ENCODE measurements around the gene KIAA0753. TPM values are rescaled to one million over a fixed set of nuclear protein-coding genes. Genes with fewer than 3 reads are reported as not detected.
"Not testable (repeated sequence)": the region's sequence is repeated elsewhere in the genome, so short reads cannot be mapped to it uniquely, and the experiment has no call there.

KIAA0753 gene
- total RNA-seq, 4 donors from 2014 or later = 20.8 to 46.7 (median 25.6) TPM

DNA sequence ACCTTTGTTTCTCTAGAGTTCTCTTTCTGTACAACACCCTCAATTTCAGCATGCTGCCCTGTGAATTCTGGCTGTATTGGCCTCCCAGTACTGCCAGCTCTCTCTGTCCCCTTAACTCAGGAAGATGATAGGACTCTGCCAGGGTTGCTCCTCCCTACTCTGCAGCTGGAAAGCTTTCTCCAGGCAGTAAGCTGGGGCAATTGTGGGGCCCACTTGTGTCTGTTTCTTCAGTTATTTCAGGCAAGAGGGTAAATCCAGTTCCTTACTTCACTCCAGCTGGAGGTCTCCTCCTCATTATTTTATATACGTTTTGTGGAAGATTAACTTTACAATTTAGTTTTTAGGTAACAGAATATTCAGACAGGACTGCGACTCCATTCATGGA, 20.9 kb upstream of the KIAA0753 start:
- Histone ChIP-seq H3K9me3 (no peaks in the 10 kb centered on the region), H3K4me3 (replicated peaks in 1 of 3) (no peak overlapping the region), H3K4me1 (no peaks in the 10 kb centered on the region), H3K27ac (no peak overlapping the region), H3K36me3 (no peaks in the 10 kb centered on the region), H3K27me3 (no peaks in the 10 kb centered on the region)
- DNase-seq = no peak
- TF ChIP-seq, protein P1, sequence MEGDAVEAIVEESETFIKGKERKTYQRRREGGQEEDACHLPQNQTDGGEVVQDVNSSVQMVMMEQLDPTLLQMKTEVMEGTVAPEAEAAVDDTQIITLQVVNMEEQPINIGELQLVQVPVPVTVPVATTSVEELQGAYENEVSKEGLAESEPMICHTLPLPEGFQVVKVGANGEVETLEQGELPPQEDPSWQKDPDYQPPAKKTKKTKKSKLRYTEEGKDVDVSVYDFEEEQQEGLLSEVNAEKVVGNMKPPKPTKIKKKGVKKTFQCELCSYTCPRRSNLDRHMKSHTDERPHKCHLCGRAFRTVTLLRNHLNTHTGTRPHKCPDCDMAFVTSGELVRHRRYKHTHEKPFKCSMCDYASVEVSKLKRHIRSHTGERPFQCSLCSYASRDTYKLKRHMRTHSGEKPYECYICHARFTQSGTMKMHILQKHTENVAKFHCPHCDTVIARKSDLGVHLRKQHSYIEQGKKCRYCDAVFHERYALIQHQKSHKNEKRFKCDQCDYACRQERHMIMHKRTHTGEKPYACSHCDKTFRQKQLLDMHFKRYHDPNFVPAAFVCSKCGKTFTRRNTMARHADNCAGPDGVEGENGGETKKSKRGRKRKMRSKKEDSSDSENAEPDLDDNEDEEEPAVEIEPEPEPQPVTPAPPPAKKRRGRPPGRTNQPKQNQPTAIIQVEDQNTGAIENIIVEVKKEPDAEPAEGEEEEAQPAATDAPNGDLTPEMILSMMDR (IDR thresholded peaks at IDR 0.05) = no peak
- 83 to 84% methylated on average over 2 of the region's 2 CpGs for WGBS, 2 donors
- intact Hi-C loops (cut with DNase I) = loop anchor here (10.0 kb wide), 1 partner anchor 183 kb away; no protein-coding TSS in a partner anchor

GRCh38 chr17:6660805-6661463, 20.4 kb upstream of the KIAA0753 start:
- no peaks in the 10 kb centered on the region for H3K36me3 ChIP-seq
- WGBS, 2 donors = 63 to 68% methylated on average over 11 of the region's 11 CpGs
- no peaks in the 10 kb centered on the region for H3K4me1 ChIP-seq
- no peak for DNase-seq
- H3K9me3 ChIP-seq = no peaks in the 10 kb centered on the region
- no peaks in the 10 kb centered on the region for H3K27me3 ChIP-seq
- intact Hi-C loops (cut with DNase I) = loop anchor here (10.0 kb wide), 1 partner anchor 184 kb away; no protein-coding TSS in a partner anchor
- TF ChIP-seq, protein P1 (IDR thresholded peaks at IDR 0.05) = no peak
- TF ChIP-seq POLR2A (IDR thresholded peaks at IDR 0.05) = no peak
- no peak overlapping the region for H3K4me3 ChIP-seq (replicated peaks in 1 of 3)
- H3K27ac ChIP-seq = no peak overlapping the region

DNA sequence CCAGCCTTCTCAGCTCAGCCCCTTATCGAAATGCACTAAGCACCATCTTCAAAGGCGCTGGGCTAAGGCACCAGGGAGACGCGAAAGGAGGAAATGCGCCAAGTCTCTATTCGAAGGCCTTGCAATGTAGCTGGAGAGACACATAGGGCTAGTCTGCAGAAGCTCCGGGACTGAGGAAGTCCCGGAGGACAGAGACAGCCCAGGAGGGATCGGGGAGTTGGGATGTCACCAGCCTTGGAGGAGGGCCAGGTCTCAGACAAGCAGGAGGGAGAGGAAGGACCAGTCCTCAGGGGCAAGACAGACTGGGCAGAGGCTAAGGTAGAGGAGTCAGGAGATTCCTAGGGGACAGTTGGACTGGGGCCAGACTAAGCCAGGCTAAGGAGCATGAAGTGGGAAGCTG, 19.6 kb upstream of the KIAA0753 start:
- peaks cover 0 to 4% of the 10 kb centered on the region in 2 donors for H3K4me1 ChIP-seq
- no peaks in the 10 kb centered on the region for H3K9me3 ChIP-seq
- H3K4me3 ChIP-seq (replicated peaks in 1 of 3) = no peak overlapping the region
- TF ChIP-seq, protein P1 (IDR thresholded peaks at IDR 0.05) = no peak
- no peak for TF ChIP-seq POLR2A (IDR thresholded peaks at IDR 0.05)
- no peaks in the 10 kb centered on the region for H3K36me3 ChIP-seq
- no peak overlapping the region for H3K27ac ChIP-seq
- intact Hi-C loops (cut with DNase I) = loop anchor here (10.0 kb wide), 1 partner anchor 185 kb away; no protein-coding TSS in a partner anchor
- WGBS, 2 donors = 78 to 86% methylated on average over 9 of the region's 9 CpGs
- no peaks in the 10 kb centered on the region for H3K27me3 ChIP-seq
- DNase-seq = no peak

GRCh38 chr17:6658411-6658810, 17.9 kb upstream of the KIAA0753 start:
- DNase-seq; H3K27ac ChIP-seq; H3K27me3 ChIP-seq; H3K4me3 ChIP-seq (replicated peaks in 1 of 3); H3K9me3 ChIP-seq; H3K36me3 ChIP-seq; intact Hi-C loops (cut with DNase I): not testable (repeated sequence)
- whole genome bisulfite sequencing, 2 donors = 87 to 98% methylated on average over 4 to 5 of the region's 5 CpGs
- peaks cover 0 to 12% of the 10 kb centered on the region in 2 donors for H3K4me1 ChIP-seq

DNA sequence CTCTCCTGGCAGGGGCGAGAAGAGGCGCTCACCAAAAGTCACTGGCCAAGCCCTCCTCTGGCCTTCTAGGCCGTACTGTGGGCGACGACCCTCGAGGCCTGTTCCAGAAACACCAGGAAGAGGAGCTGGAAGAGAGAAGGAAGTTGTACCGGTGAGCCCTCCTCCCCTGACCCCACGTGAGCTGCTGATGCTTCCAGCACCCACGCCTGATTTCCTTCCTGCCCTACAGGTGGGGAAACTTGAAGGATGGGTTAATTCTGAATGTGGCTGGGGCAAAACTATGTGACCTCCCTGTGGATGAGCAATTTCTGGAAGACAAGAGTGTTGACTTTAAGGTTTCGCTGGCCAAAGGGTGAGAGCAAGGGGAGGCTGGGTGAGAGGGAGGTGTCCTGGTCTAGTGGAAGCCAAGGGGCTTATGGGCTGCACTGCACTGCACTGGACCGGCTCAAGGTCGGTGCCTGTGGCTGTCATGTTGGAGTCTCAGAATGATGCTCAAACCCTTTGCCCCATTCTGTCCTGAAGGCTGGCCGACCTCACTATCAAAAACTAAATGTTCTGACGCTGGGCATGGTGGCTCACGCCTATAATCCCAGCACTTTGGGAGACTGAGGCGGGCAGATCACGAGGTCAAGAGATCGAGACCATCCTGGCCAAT, 17.2 kb upstream of the KIAA0753 start:
- H3K4me3 ChIP-seq (replicated peaks in 1 of 3) = peak overlapping the region in 1 of 3 donors; percentile 12
- no peaks in the 10 kb centered on the region for H3K9me3 ChIP-seq
- intact Hi-C loops (cut with DNase I) = no loop called here
- H3K27me3 ChIP-seq = no peaks in the 10 kb centered on the region
- no peak overlapping the region for H3K27ac ChIP-seq
- no peaks in the 10 kb centered on the region for H3K36me3 ChIP-seq
- WGBS, 2 donors = 71 to 73% methylated on average over 18 of the region's 18 CpGs
- DNase-seq = no peak
- H3K4me1 ChIP-seq = peaks cover 0 to 16% of the 10 kb centered on the region in 2 donors
- TF ChIP-seq POLR2A (IDR thresholded peaks at IDR 0.05) = no peak
- TF ChIP-seq, protein P1 (IDR thresholded peaks at IDR 0.05) = no peak

- H3K36me3 ChIP-seq; H3K27me3 ChIP-seq; intact Hi-C loops (cut with DNase I); H3K27ac ChIP-seq; H3K9me3 ChIP-seq: not testable (repeated sequence)
- peak; percentile 34 to 36 for DNase-seq
- Histone ChIP-seq H3K4me1 (peaks cover 5 to 23% of the 10 kb centered on the region in 2 donors), H3K4me3 (replicated peaks in 1 of 3) (peak overlapping the region in 1 of 3 donors; percentile 12)
- WGBS, 2 donors = 5 to 15% methylated on average over 8 to 36 of the region's 55 CpGs
These were observed 16.5 kb upstream of the KIAA0753 start for GRCh38 chr17:6656797-6657632.

GRCh38 chr17:6655732-6656361, 15.3 kb upstream of the KIAA0753 start:
- H3K27ac ChIP-seq; DNase-seq; H3K4me3 ChIP-seq (replicated peaks in 1 of 3); H3K27me3 ChIP-seq; intact Hi-C loops (cut with DNase I); H3K9me3 ChIP-seq; H3K36me3 ChIP-seq: not testable (repeated sequence)
- H3K4me1 ChIP-seq = peaks cover 9 to 26% of the 10 kb centered on the region in 2 donors
- 2 to 4% methylated on average over 14 to 33 of the region's 41 CpGs for WGBS, 2 donors
